Measurements from ENCODE around the gene ENTREP3. TPM values are rescaled to one million over a fixed set of nuclear protein-coding genes. Genes with fewer than 3 reads are reported as not detected.
"Not testable (repeated sequence)": the region's sequence is repeated elsewhere in the genome, so short reads cannot be mapped to it uniquely, and the experiment has no call there.

The ENTREP3 gene
- total and polyA plus RNA-seq, 2 experiments from 2014 or later, result 8.8 to 27.1 TPM

DNA sequence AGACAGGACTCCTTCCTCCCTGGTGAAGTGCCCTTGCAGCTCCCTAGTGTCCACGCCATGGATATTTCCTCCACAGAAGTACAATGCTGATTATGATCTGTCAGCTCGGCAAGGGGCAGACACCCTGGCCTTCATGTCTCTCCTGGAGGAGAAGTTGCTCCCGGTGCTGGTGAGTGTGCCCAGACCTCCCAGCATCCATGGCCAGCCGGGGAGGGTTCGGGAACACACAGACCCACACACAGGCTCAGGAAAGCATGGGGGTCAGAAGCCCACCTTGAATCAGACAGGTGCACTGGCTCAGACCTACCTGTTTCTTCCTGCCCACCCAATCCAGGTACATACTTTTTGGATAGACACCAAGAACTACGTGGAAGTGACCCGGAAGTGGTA, 43.2 kb downstream of the ENTREP3 start:
- H3K9me3 ChIP-seq (ENCODE audit: low read depth); H4K20me1 ChIP-seq (ENCODE audit: insufficient read depth, poor library complexity, severe bottlenecking); DNase-seq (ENCODE audit: low spot score); H3K4me2 ChIP-seq; H3K27ac ChIP-seq; H2AFZ ChIP-seq; H3K27me3 ChIP-seq; H3K9me2 ChIP-seq (replicated peaks; ENCODE audit: insufficient read depth); H3K4me3 ChIP-seq; H3K36me3 ChIP-seq (replicated peaks; ENCODE audit: insufficient read depth, low read depth): not testable (repeated sequence)
- H3K4me1 ChIP-seq (ENCODE audit: insufficient read depth), result peaks cover 13% of the 10 kb centered on the region
- WGBS (ENCODE audit: low lambda C conversion rate, missing lambda C conversion rate), result 97% methylated on average over 7 of the region's 7 CpGs
- peaks cover 13% of the 10 kb centered on the region for H3K79me2 ChIP-seq

- not testable (repeated sequence) for H4K20me1 ChIP-seq (ENCODE audit: insufficient read depth, poor library complexity, severe bottlenecking); H3K9me3 ChIP-seq (ENCODE audit: low read depth); H3K4me2 ChIP-seq; H3K27ac ChIP-seq; H3K4me3 ChIP-seq; H2AFZ ChIP-seq; DNase-seq (ENCODE audit: low spot score); H3K36me3 ChIP-seq (replicated peaks; ENCODE audit: insufficient read depth, low read depth); H3K9me2 ChIP-seq (replicated peaks; ENCODE audit: insufficient read depth); H3K27me3 ChIP-seq
- 96% methylated on average over 13 of the region's 13 CpGs for WGBS (ENCODE audit: low lambda C conversion rate, missing lambda C conversion rate)
- Histone ChIP-seq H3K79me2 (peaks cover 13% of the 10 kb centered on the region), H3K4me1 (ENCODE audit: insufficient read depth) (peaks cover 16% of the 10 kb centered on the region)
Observed at GRCh38 chr1:155211381-155212050, 43.8 kb downstream of the ENTREP3 start.

GRCh38 chr1:155210314-155211104, 44.8 kb downstream of the ENTREP3 start:
- Histone ChIP-seq H3K27ac (no peak overlapping the region), H3K27me3 (no peaks in the 10 kb centered on the region), H3K9me3 (ENCODE audit: low read depth) (no peaks in the 10 kb centered on the region), H2AFZ (no peak overlapping the region), H4K20me1 (ENCODE audit: insufficient read depth, poor library complexity, severe bottlenecking) (no peaks in the 10 kb centered on the region), H3K36me3 (replicated peaks; ENCODE audit: insufficient read depth, low read depth) (no peaks in the 10 kb centered on the region), H3K4me1 (ENCODE audit: insufficient read depth) (peaks cover 16% of the 10 kb centered on the region), H3K9me2 (replicated peaks; ENCODE audit: insufficient read depth) (no peaks in the 10 kb centered on the region), H3K4me3 (no peak overlapping the region), H3K4me2 (peak overlapping the region; percentile 96), H3K79me2 (peaks cover 13% of the 10 kb centered on the region)
- no peak for DNase-seq (ENCODE audit: low spot score)
- 92% methylated on average over 4 of the region's 4 CpGs for WGBS (ENCODE audit: low lambda C conversion rate, missing lambda C conversion rate)
- TF ChIP-seq CTCF (IDR thresholded peaks at IDR 0.05; ENCODE audit: poor library complexity), result no peak
- no peak for TF ChIP-seq EZH2 (IDR thresholded peaks at IDR 0.05; ENCODE audit: borderline replicate concordance)
- TF ChIP-seq EZH2phosphoT487 (IDR thresholded peaks at IDR 0.05; ENCODE audit: low read depth, severe bottlenecking, unreplicated experiment), result no peak

GRCh38 chr1:155209312-155209721, 46.0 kb downstream of the ENTREP3 start:
- Histone ChIP-seq H2AFZ (peak overlapping the region; percentile 80), H3K27me3 (no peaks in the 10 kb centered on the region), H3K79me2 (peaks cover 13% of the 10 kb centered on the region), H3K4me1 (ENCODE audit: insufficient read depth) (peaks cover 16% of the 10 kb centered on the region), H3K4me3 (peak overlapping the region; percentile 90), H3K9me3 (ENCODE audit: low read depth) (no peaks in the 10 kb centered on the region), H3K4me2 (peak overlapping the region; percentile 96), H4K20me1 (ENCODE audit: insufficient read depth, poor library complexity, severe bottlenecking) (no peaks in the 10 kb centered on the region), H3K27ac (peak overlapping the region; percentile 99), H3K36me3 (replicated peaks; ENCODE audit: insufficient read depth, low read depth) (no peaks in the 10 kb centered on the region), H3K9me2 (replicated peaks; ENCODE audit: insufficient read depth) (no peaks in the 10 kb centered on the region)
- 9% methylated on average over 10 of the region's 13 CpGs for WGBS (ENCODE audit: low lambda C conversion rate, missing lambda C conversion rate)
- no peak for DNase-seq (ENCODE audit: low spot score)
- TF ChIP-seq CTCF (IDR thresholded peaks at IDR 0.05; ENCODE audit: poor library complexity) (no peak), EZH2phosphoT487 (IDR thresholded peaks at IDR 0.05; ENCODE audit: low read depth, severe bottlenecking, unreplicated experiment) (no peak), EZH2 (IDR thresholded peaks at IDR 0.05; ENCODE audit: borderline replicate concordance) (no peak)
